HepG2 (cell line): Measurements from ENCODE around the gene KMT2B. TPM values are rescaled to one million over a fixed set of nuclear protein-coding genes. Genes with fewer than 3 reads are reported as not detected.

Source experiments
- ATAC-seq: fragments of 200-7000 bp; cut with Tn5 transposase; 3 replicates; pipeline ENCODE4 v1.9.1; 2020; ENCODE audit warnings: mild to moderate bottlenecking, moderate library complexity
- BruUV-seq: library from RNA; stranded (reverse); fragments of 400-500 nt; replicated peaks from 2 replicates; lab custom pipeline; 2021; lab: Mats Ljungman, UMichigan
- CTCF ChIA-PET: fragments of 300-600 bp; formaldehyde crosslinking; extraction: SDS; loops from one replicate; lab custom pipeline; 2021; ENCODE audit warnings: low total read pairs, inconsistent platforms, low intra/inter-chr PET ratio; lab: Yijun Ruan, JAX
- POLR2A ChIA-PET: fragments of 350-600 bp; sonication (Branson Sonifier 250); formaldehyde crosslinking; loops from one replicate; lab custom pipeline; 2020; ENCODE audit warnings: antibody characterized with exemption, inconsistent platforms; lab: Yijun Ruan, JAX
- DNase-seq: peaks from one replicate; pipeline ENCODE4 v3.0.0-alpha.2; 2015; ENCODE audit warnings: low spot score
- FAIRE-seq: peaks from 3 replicates; lab custom pipeline; 2011; peaks lifted over from hg19 to GRCh38; lab: Jason Lieb, UNC
- H2AFZ ChIP-seq: one replicate; pipeline ENCODE4 v1.6.1; 2011; ENCODE audit warnings: low read length, inconsistent platforms
- H3K27ac ChIP-seq: fragments of 300-600 bp; 3 replicates; pipeline ENCODE4 v1.8.0; 2011; ENCODE audit warnings: mixed run types, mild to moderate bottlenecking, mixed read lengths, low read length, inconsistent platforms; ENCODE audit not compliant: insufficient read depth; ENCODE audit errors: extremely low read length
- H3K27me3 ChIP-seq, 2 experiments: fragments of 200-600 bp in 1 of 2; 2 replicates in 1 of 2; 3 replicates in 1 of 2; pipeline versions ENCODE4 v1.6.0 to v1.8.0; 2011; ENCODE audit warnings: low read length in 2 of 2, mild to moderate bottlenecking in 2 of 2, moderate library complexity in 2 of 2, inconsistent platforms in 1 of 2; ENCODE audit not compliant: insufficient read depth in 2 of 2, control insufficient read depth in 1 of 2
- H3K36me3 ChIP-seq, 2 experiments: fragments of 200-600 bp in 1 of 2; replicated peaks in 1 of 2; 2 replicates in 1 of 2; 3 replicates in 1 of 2; pipeline versions ENCODE4 v1.5.1 to v1.8.0; 2011; ENCODE audit warnings: low read length in 2 of 2, inconsistent platforms in 1 of 2; ENCODE audit not compliant: insufficient read depth in 2 of 2, control insufficient read depth in 1 of 2
- H3K4me1 ChIP-seq: 2 replicates; pipeline ENCODE4 v1.5.1; 2012; ENCODE audit warnings: low read length, inconsistent platforms; ENCODE audit not compliant: insufficient read depth
- H3K4me2 ChIP-seq: 2 replicates; pipeline ENCODE4 v1.6.0; 2011; ENCODE audit warnings: low read depth, low read length, inconsistent platforms
- H3K4me3 ChIP-seq, 3 experiments: fragments of 200-600 bp in 1 of 3; sonication (generic), shearing (Covaris generic) in 1 of 3; replicated peaks in 1 of 3; 2 replicates each; pipeline ENCODE4 v1.5.1; 2011 to 2016; ENCODE audit warnings: low read length in 3 of 3, inconsistent platforms in 2 of 3, low read depth in 2 of 3, mild to moderate bottlenecking in 2 of 3, control low read depth in 1 of 3, mixed read lengths in 1 of 3; ENCODE audit not compliant: insufficient read depth in 1 of 3
- H3K79me2 ChIP-seq: one replicate; pipeline ENCODE4 v1.6.1; 2011; ENCODE audit warnings: low read length, inconsistent platforms; ENCODE audit not compliant: insufficient read depth
- H3K9ac ChIP-seq: 2 replicates; pipeline ENCODE4 v1.6.0; 2011; ENCODE audit warnings: mild to moderate bottlenecking, low read depth, low read length, inconsistent platforms; ENCODE audit not compliant: insufficient read depth
- H3K9me3 ChIP-seq: 2 replicates; pipeline ENCODE4 v1.5.1; 2012; ENCODE audit warnings: mild to moderate bottlenecking, low read length
- H4K20me1 ChIP-seq: 2 replicates; pipeline ENCODE4 v1.6.0; 2011; ENCODE audit warnings: inconsistent platforms, mild to moderate bottlenecking, low read length, moderate library complexity; ENCODE audit not compliant: insufficient read depth
- CBX5 ChIP-seq: sonication (generic); formaldehyde crosslinking; IDR thresholded peaks from 2 replicates; pipeline ENCODE4 v1.4.0; 2020; ENCODE audit warnings: missing genetic modification reagents, borderline replicate concordance
- HES4 ChIP-seq: sonication (generic); formaldehyde crosslinking; IDR thresholded peaks from 2 replicates; pipeline ENCODE4 v1.9.0; 2021; ENCODE audit warnings: mild to moderate bottlenecking, missing genetic modification reagents, borderline replicate concordance
- HIVEP1 ChIP-seq: sonication (generic); formaldehyde crosslinking; IDR thresholded peaks from 2 replicates; pipeline ENCODE4 v1.4.0; 2020; ENCODE audit warnings: mild to moderate bottlenecking, missing genetic modification reagents
- JUND ChIP-seq: sonication (generic); formaldehyde crosslinking; IDR thresholded peaks from 2 replicates; pipeline ENCODE4 v1.8.0; 2022; ENCODE audit warnings: mild to moderate bottlenecking, missing genetic modification reagents
- KLF12 ChIP-seq: sonication (generic); formaldehyde crosslinking; IDR thresholded peaks from 2 replicates; pipeline ENCODE4 v1.4.0; 2020; ENCODE audit warnings: missing genetic modification reagents, borderline replicate concordance
- MAFF ChIP-seq: IDR thresholded peaks from 2 replicates; pipeline ENCODE4 v1.6.1; 2011; ENCODE audit warnings: low read depth, low read length, improper control_type of control experiment
- MTF1 ChIP-seq: sonication (generic); formaldehyde crosslinking; IDR thresholded peaks from 2 replicates; pipeline ENCODE4 v1.5.0; 2020; ENCODE audit warnings: missing genetic modification reagents
- NCOA2 ChIP-seq: sonication (generic); formaldehyde crosslinking; IDR thresholded peaks from 2 replicates; pipeline ENCODE4 v1.8.0; 2022; ENCODE audit warnings: inconsistent platforms
- PCBP2 ChIP-seq: fragments of 200-400 bp; formaldehyde crosslinking; optimal IDR thresholded peaks from 2 replicates; pipeline ENCODE3; 2018; ENCODE audit warnings: low read length, low read depth; ENCODE audit not compliant: poor library complexity, severe bottlenecking
- RNF2 ChIP-seq: fragments of 450-650 bp; conservative IDR thresholded peaks from 2 replicates; pipeline ENCODE4 v1.6.1; 2016; ENCODE audit warnings: low read depth
- SSRP1 ChIP-seq: IDR thresholded peaks from 2 replicates; pipeline ENCODE4 v1.6.1; 2016; ENCODE audit warnings: control low read depth
- TMF1 ChIP-seq: sonication (generic); formaldehyde crosslinking; IDR thresholded peaks from 2 replicates; pipeline ENCODE4 v1.8.1; 2022; ENCODE audit warnings: low read depth, missing genetic modification reagents
- TOPORS ChIP-seq: sonication (generic); formaldehyde crosslinking; IDR thresholded peaks from 2 replicates; pipeline ENCODE4 v1.8.0; 2023; ENCODE audit warnings: mild to moderate bottlenecking, missing genetic modification reagents
- ZBTB2 ChIP-seq: sonication (generic); formaldehyde crosslinking; IDR thresholded peaks from 2 replicates; pipeline ENCODE4 v1.8.0; 2022; ENCODE audit warnings: low read depth, missing genetic modification reagents
- ZNF335 ChIP-seq: sonication (generic); formaldehyde crosslinking; IDR thresholded peaks from 2 replicates; pipeline ENCODE4 v1.4.0; 2020; ENCODE audit warnings: missing genetic modification reagents
- ZNF432 ChIP-seq: sonication (generic); formaldehyde crosslinking; IDR thresholded peaks from 2 replicates; pipeline ENCODE4 v1.5.0; 2020; ENCODE audit warnings: missing genetic modification reagents, mild to moderate bottlenecking, borderline replicate concordance
- ZNF530 ChIP-seq: sonication (generic); formaldehyde crosslinking; IDR thresholded peaks from 2 replicates; pipeline ENCODE4 v1.5.0; 2020; ENCODE audit warnings: low read depth, mild to moderate bottlenecking, missing genetic modification reagents
- ZNF550 ChIP-seq: sonication (generic); formaldehyde crosslinking; IDR thresholded peaks from 2 replicates; pipeline ENCODE4 v1.4.0; 2020; ENCODE audit warnings: mild to moderate bottlenecking, missing genetic modification reagents, borderline replicate concordance
- ZNF567 ChIP-seq: sonication (generic); formaldehyde crosslinking; IDR thresholded peaks from 2 replicates; pipeline ENCODE4 v1.8.1; 2023; ENCODE audit warnings: mild to moderate bottlenecking, missing genetic modification reagents, borderline replicate concordance
- WGBS: methylation state at CpG from one replicate; pipeline ENCODE4 v1.1.6; 2017; ENCODE audit warnings: low lambda C conversion rate; 5-methylcytosine and 5-hydroxymethylcytosine counted together
- in situ Hi-C: cut with HindIII; loops from 2 replicates; pipeline ENCODE4 v1.10.0; 2017; ENCODE audit warnings: low pct_unique_long_range_greater_than_20kb; ENCODE audit not compliant: extremely low pct_ligation_motif_present
- intact Hi-C: fragments of 100-400 bp; cut with micrococcal nuclease; formaldehyde crosslinking; loops from one replicate; pipeline ENCODE4 v1.10.0; 2022; ENCODE audit not compliant: unreplicated experiment
- polyA plus RNA-seq, 8 experiments: library from polyadenylated mRNA; depleted of rRNA in 3 of 8; stranded (reverse) in 7 of 8; unstranded in 1 of 8; fragments of >200 nt; fragmentation: Illumina TruSeq in 4 of 8; extraction: Trizol in 4 of 8; gene quantifications; 2 replicates each; pipeline versions ENCODE4 v1.2.1 to v1.2.3, GENCODE V29; 2011 to 2016; ENCODE audit warnings: low read depth in 4 of 8, missing spikeins in 1 of 8, mixed read lengths in 1 of 8; ENCODE audit not compliant: insufficient read depth in 1 of 8
- total RNA-seq, 5 experiments: library from RNA; depleted of rRNA; stranded (reverse); fragments of >200 nt; fragmentation: Illumina TruSeq; extraction: Trizol; gene quantifications; 2 replicates each; pipeline ENCODE4 v1.2.3, GENCODE V29; 2016; ENCODE audit warnings: low read depth in 1 of 5
- TF ChIP-seq, protein P1 (sequence below): sonication (generic); formaldehyde crosslinking; IDR thresholded peaks from 2 replicates; pipeline ENCODE4 v1.4.0; 2020; ENCODE audit warnings: missing genetic modification reagents

The KMT2B gene
- total and polyA plus RNA-seq, 2 of the 13 experiments (the other 11 are each of a cell fraction or from before 2014, with no cell fraction given) = 6.2 to 16.9 TPM

GRCh38 chr19:35704218-35704617 lies 13.6 kb upstream of the KMT2B start, which contains the start of gene ZBTB32 (continued):
- TF ChIP-seq TMF1 (CRISPR knock-in tag) = no peak
- TF ChIP-seq, all 625 proteins: peak for 5

- Histone ChIP-seq H3K27me3 (no peaks in the 10 kb centered on the region; a peak in 1 of 5 replicates), H3K4me2 (no peak overlapping the region), H4K20me1 (no peaks in the 10 kb centered on the region), H3K79me2 (no peaks in the 10 kb centered on the region), H3K9me3 (no peaks in the 10 kb centered on the region), H2AFZ (no peak overlapping the region), H3K4me3 (no peak overlapping the region), H3K36me3 (no peaks in the 10 kb centered on the region), H3K27ac (no peak overlapping the region), H3K4me1 (0 out of 2 replicates have a peak, but pooled peaks cover under 1% of the 10 kb centered on the region), H3K9ac (no peak overlapping the region)
- no TSS peak for BruUV-seq
- in situ Hi-C loops = no loop called here
- FAIRE-seq = no peak
- intact Hi-C loops = no loop called here
- POLR2A ChIA-PET = no interaction called here
- no peak for TF ChIP-seq NCOA2 (CRISPR knock-in tag)
- no peak for TF ChIP-seq KLF12
- TF ChIP-seq HES4 (CRISPR knock-in tag) = no peak
- TF ChIP-seq ZNF550 = no peak
- TF ChIP-seq ZNF530 (CRISPR knock-in tag) = no peak
- no peak for TF ChIP-seq MTF1 (CRISPR knock-in tag)
- TF ChIP-seq ZNF432 (CRISPR knock-in tag) = no peak
- TF ChIP-seq ZBTB2 (CRISPR knock-in tag) = no peak
- TF ChIP-seq SSRP1 (CRISPR knock-in tag) = no peak
- no peak for TF ChIP-seq MAFF
- no peak for TF ChIP-seq HIVEP1
- TF ChIP-seq RNF2 = no peak
- no peak for TF ChIP-seq PCBP2
- no peak for TF ChIP-seq CBX5 (CRISPR knock-in tag)
- TF ChIP-seq, protein P1, sequence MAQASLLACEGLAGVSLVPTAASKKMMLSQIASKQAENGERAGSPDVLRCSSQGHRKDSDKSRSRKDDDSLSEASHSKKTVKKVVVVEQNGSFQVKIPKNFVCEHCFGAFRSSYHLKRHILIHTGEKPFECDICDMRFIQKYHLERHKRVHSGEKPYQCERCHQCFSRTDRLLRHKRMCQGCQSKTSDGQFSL = no peak
- no peak for TF ChIP-seq ZNF567 (CRISPR knock-in tag)
- TF ChIP-seq JUND (CRISPR knock-in tag) = no peak
- TF ChIP-seq TOPORS (CRISPR knock-in tag) = no peak
- no peak for TF ChIP-seq ZNF335 (CRISPR knock-in tag)
- CTCF ChIA-PET = interaction anchor here (1.1 kb wide), 1 partner anchor 153 kb away, joined by 3 read pairs; no protein-coding TSS in a partner anchor
- no peak for ATAC-seq
- 67% methylated on average over 1 of the region's 1 CpG for WGBS
- DNase-seq = no peak
Observed at GRCh38 chr19:35708391-35708790, 9.4 kb upstream of the KMT2B start.
